ENCODE results near the gene CENPM.

The CENPM gene

GRCh38 chr22:41899110-41899509, 47.8 kb downstream of the CENPM start:
- DNase-seq (ENCODE audit: low read depth): no peak

- no peak for DNase-seq (ENCODE audit: low read depth)
These were observed 48.3 kb downstream of the CENPM start for GRCh38 chr22:41898645-41899044.

- no peak for DNase-seq (ENCODE audit: low read depth)
These were observed 53.2 kb downstream of the CENPM start for GRCh38 chr22:41893591-41894375.

GRCh38 chr22:41892721-41893120, 54.2 kb downstream of the CENPM start:
- no peak for DNase-seq (ENCODE audit: low read depth)

GRCh38 chr22:41891407-41891806, 55.5 kb downstream of the CENPM start:
- DNase-seq (ENCODE audit: low read depth): no peak
